Epithelial cell of esophagus (primary cell): ENCODE measurements around the gene FBP2.
A peak's percentile ranks its signal among the peaks of the same experiment; 100 is the strongest.

ENCODE experiments used
- DNase-seq: peaks from one replicate; pipeline ENCODE4 v3.0.0; 2010; ENCODE audit warnings: low read depth
- H3K4me3 ChIP-seq: 2 replicates; pipeline ENCODE4 v1.5.1; 2011; ENCODE audit warnings: mild to moderate bottlenecking, low read length, control low read depth
- TF ChIP-seq, protein P1 (sequence below): IDR thresholded peaks from 2 replicates; pipeline ENCODE4 v1.5.1; 2011; ENCODE audit warnings: low read depth, mild to moderate bottlenecking, low read length, control low read depth, inconsistent platforms; ENCODE audit not compliant: insufficient read depth; ENCODE audit errors: missing control alignments

Gene FBP2

DNA sequence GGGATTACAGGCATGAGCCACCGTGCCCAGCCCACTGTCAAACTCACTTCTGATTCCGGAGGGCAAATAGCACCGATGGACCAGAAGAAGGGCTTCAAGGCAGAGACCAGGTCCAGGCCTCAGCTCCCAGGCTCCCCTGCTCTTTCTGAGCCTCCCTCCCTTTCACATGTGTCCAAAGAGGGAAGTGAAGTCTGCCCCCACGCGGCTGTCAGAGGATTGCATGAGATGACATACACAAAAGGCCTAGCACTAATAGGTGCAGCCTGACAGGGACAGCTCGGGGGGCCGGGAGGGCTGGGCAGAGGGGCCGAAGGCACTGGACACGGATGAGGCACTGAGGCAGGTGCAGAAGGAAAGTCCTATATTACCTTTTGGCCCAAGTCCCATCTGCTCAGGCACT, 29.6 kb upstream of the FBP2 start:
- DNase-seq, result peak; percentile 32
- H3K4me3 ChIP-seq, result no peak overlapping the region
- TF ChIP-seq, protein P1, sequence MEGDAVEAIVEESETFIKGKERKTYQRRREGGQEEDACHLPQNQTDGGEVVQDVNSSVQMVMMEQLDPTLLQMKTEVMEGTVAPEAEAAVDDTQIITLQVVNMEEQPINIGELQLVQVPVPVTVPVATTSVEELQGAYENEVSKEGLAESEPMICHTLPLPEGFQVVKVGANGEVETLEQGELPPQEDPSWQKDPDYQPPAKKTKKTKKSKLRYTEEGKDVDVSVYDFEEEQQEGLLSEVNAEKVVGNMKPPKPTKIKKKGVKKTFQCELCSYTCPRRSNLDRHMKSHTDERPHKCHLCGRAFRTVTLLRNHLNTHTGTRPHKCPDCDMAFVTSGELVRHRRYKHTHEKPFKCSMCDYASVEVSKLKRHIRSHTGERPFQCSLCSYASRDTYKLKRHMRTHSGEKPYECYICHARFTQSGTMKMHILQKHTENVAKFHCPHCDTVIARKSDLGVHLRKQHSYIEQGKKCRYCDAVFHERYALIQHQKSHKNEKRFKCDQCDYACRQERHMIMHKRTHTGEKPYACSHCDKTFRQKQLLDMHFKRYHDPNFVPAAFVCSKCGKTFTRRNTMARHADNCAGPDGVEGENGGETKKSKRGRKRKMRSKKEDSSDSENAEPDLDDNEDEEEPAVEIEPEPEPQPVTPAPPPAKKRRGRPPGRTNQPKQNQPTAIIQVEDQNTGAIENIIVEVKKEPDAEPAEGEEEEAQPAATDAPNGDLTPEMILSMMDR, result peak; percentile 37

DNA sequence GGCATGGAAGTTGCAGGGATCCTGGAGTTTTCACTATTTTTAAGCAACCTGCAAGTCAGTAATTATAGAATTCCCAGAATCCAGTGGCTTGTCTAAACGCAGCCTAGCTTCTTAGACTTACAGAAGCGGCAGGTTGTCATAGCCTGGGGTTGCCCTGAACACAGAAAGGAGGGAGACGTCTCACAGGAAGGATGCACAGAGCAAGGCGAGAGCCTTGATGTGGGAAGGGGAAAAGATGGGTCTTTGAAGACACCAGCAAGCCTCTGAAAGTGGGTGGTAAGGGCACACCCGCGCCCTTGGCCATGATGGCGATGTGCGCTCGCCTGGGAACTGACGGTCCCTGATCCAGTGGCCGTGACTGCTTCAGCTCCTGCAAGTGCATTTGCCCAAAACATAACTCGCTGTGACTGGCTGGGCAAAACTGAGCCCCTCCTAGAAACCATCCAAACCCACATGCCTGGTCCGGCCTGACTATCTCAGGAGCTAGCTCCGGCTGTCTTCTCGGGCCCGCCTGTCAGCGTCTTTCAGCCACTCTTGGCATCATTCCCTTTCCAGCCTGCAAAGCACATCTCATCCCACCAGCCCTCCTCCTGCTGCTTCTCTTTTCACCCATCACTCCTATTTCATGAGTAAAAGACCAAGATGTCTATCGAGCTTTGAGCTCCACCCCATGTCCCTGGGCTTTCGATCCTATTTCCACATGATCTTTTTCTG, 28.6 kb upstream of the FBP2 start:
- no peak overlapping the region for H3K4me3 ChIP-seq
- TF ChIP-seq, protein P1, result no peak
- no peak for DNase-seq

DNA sequence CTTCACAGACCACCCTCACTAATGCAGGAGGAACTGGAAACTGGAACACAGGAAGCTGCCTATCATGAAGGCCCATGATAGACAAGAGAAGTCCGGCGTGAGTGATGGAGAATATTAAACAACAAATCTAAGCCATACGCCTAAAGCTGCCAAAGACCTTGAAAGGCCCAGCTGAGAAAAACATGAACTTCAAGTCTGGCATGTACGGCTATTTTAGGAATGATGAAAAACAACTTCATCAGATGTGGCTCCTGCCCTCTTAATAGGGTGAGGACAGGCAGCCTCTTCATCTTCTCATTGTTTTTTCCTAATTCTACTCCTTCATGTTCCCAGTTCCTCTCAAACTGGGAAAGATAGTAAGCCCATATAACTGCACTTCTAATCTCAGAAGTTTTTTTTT, 25.4 kb upstream of the FBP2 start:
- no peak overlapping the region for H3K4me3 ChIP-seq
- TF ChIP-seq, protein P1, result no peak
- no peak for DNase-seq

DNA sequence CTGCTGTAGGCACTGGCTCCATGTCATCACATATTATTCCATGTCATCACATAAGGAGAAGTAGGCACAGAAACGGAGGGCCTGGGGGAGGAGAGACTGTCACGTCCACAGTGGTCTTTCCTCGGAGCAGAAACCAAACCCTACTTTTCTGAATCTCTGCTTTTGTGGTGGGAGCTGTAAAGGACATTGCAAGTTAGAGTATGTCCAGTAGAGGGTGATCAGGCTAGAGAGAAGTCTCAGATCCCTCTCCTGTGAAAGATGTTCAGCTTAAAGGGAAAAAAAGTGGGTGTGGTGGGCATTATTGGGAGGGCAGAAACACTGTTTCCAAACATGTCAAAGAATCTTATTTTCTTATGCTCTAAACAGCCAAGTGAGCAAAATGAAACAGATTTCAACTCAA, 19.4 kb upstream of the FBP2 start:
- H3K4me3 ChIP-seq, result no peak overlapping the region
- TF ChIP-seq, protein P1, result no peak
- DNase-seq, result no peak

DNA sequence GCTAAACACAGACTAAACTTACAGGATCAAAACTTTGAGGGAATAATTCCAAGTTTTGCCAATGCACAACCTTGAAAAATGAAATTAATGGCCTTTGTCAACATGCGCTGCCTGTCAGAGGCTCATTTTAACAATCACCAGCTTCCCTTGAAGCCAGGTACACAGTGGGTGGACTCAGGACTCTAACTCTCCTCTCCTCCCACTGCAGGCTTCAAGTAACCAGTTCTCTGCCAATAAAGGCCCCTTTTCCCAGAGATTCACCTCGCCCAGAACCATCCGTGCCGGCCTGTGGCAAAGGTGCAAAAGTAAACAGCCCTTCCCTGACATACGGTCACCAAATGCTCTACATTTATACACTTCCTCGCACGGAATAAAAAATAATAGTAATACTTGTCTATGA, 18.4 kb upstream of the FBP2 start:
- no peak overlapping the region for H3K4me3 ChIP-seq
- TF ChIP-seq, protein P1, result no peak
- DNase-seq, result no peak

DNA sequence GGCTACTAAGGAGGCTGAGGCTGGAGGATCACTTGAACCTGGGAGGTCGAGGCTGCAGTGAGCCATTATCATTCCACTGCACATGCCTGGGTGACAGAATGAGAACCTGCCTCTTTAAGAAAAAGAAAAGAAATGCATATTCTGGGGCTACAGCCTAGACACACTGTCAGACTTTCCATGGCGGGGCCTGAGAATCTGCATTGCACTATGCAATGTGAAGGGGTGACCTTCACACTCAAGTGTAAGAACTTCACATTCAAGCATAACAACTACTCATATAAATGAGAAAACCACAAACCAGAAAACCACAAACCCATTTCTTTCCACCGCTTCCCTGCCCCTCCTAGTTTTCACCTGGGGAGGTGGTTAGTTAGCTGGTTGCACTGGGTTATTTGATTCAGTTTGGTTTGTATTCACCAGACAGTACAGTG, 18.0 kb upstream of the FBP2 start:
- H3K4me3 ChIP-seq, result no peak overlapping the region
- TF ChIP-seq, protein P1, result no peak
- DNase-seq, result no peak

DNA sequence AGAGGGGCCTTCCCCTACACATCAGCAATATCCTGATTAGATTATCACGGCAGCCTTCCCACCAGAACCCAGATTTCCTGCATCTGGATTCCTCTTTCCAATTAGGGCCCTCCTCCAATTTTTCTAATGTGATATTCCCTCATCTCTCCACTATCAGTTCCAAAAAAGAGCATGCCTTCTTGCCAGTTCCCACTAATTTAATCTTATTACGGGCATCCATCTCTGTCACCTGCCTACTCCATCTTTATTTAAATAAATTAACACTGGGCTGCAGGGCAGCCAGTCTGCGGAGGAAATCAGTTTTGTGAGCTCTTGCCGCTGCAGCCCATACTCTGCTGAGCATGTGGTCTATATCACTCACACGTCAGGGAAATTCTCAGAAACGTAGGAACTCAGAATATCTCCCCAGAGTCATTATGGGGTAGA, 16.6 kb upstream of the FBP2 start:
- no peak overlapping the region for H3K4me3 ChIP-seq
- DNase-seq, result no peak
- TF ChIP-seq, protein P1, result no peak
